Thoracic aorta (tissue), 2 donors: ENCODE results near the gene TTC39C. TPM values are rescaled to one million over a fixed set of nuclear protein-coding genes. Genes with fewer than 3 reads are reported as not detected.

ENCODE experiments used
- ATAC-seq: fragments of 150-250 bp; one replicate; pipeline ENCODE4 v1.8.0; 2017; ENCODE audit warnings: low read depth; ENCODE audit not compliant: insufficient number of reproducible peaks, low FRiP score
- DNase-seq: peaks from one replicate; pipeline ENCODE4 v3.0.0-alpha.2; 2020; ENCODE audit warnings: low spot score
- H3K27ac ChIP-seq, 2 donors: fragments of 200-600 bp; sonication (generic); 1 replicate in 1 of 2; 2 replicates in 1 of 2; pipeline ENCODE4 v1.5.1; 2016; ENCODE audit warnings: mild to moderate bottlenecking in 2 of 2, moderate library complexity in 2 of 2
- H3K27me3 ChIP-seq: fragments of 200-600 bp; sonication (generic); replicated peaks from 2 replicates; pipeline ENCODE4 v1.6.0; 2016; ENCODE audit warnings: mild to moderate bottlenecking; ENCODE audit not compliant: insufficient read depth
- H3K36me3 ChIP-seq: fragments of 200-600 bp; sonication (generic); one replicate; pipeline ENCODE4 v1.5.1; 2016
- H3K4me1 ChIP-seq, 2 donors: fragments of 200-600 bp; sonication (generic); 1 replicate in 1 of 2; 2 replicates in 1 of 2; pipeline versions ENCODE4 v1.5.1 to v1.6.0; 2016; ENCODE audit warnings: low read depth in 2 of 2, mild to moderate bottlenecking in 1 of 2; ENCODE audit not compliant: control insufficient read depth in 1 of 2
- H3K4me3 ChIP-seq: fragments of 200-600 bp; sonication (generic); 2 replicates; pipeline ENCODE4 v1.5.1; 2016; ENCODE audit warnings: mild to moderate bottlenecking
- H3K9me3 ChIP-seq: fragments of 200-600 bp; sonication (generic); 2 replicates; pipeline ENCODE4 v1.5.1; 2016
- total RNA-seq, 2 donors: library from RNA; depleted of rRNA; stranded (reverse); fragments of >200 nt; gene quantifications; one replicate each; pipeline versions ENCODE4 v1.1.0 to v1.2.3, GENCODE V29; 2016
- TF ChIP-seq, protein P1 (sequence below): fragments of 200-600 bp; sonication (generic); IDR thresholded peaks from one replicate; pipeline ENCODE4 v1.5.1; 2019; ENCODE audit warnings: antibody characterized with exemption

The TTC39C gene
- total RNA-seq, 2 donors from 2014 or later: 13.5 to 23.4 TPM

- H3K27ac ChIP-seq: no peak overlapping the region
- peaks cover 6 to 7% of the 10 kb centered on the region in 2 donors for H3K4me1 ChIP-seq
- ATAC-seq: no peak
- TF ChIP-seq, protein P1, sequence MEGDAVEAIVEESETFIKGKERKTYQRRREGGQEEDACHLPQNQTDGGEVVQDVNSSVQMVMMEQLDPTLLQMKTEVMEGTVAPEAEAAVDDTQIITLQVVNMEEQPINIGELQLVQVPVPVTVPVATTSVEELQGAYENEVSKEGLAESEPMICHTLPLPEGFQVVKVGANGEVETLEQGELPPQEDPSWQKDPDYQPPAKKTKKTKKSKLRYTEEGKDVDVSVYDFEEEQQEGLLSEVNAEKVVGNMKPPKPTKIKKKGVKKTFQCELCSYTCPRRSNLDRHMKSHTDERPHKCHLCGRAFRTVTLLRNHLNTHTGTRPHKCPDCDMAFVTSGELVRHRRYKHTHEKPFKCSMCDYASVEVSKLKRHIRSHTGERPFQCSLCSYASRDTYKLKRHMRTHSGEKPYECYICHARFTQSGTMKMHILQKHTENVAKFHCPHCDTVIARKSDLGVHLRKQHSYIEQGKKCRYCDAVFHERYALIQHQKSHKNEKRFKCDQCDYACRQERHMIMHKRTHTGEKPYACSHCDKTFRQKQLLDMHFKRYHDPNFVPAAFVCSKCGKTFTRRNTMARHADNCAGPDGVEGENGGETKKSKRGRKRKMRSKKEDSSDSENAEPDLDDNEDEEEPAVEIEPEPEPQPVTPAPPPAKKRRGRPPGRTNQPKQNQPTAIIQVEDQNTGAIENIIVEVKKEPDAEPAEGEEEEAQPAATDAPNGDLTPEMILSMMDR: no peak
- H3K36me3 ChIP-seq: no peaks in the 10 kb centered on the region
- no peaks in the 10 kb centered on the region for H3K27me3 ChIP-seq
- H3K4me3 ChIP-seq: no peak overlapping the region
- no peaks in the 10 kb centered on the region for H3K9me3 ChIP-seq
- DNase-seq: no peak
Measured at GRCh38 chr18:24089515-24090337, 75.2 kb downstream of the TTC39C start.

DNA sequence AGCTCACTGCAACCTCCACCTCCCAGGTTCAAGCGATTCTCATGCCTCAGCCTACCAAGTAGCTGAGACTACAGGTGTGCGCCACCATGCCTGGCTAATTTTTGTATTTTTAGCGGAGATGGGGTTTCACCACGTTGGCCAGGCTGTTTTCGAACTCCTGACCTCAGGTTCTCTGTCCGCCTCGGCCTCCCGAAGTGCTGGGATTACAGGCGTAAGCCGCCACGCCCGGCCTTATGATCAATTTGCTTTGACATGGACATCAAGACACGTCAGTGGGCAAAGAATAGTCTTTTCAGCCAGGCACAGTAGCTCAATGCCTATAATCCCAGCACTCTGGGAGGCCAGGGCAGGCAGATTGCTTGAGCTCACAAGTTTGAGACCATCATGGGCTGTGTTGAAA is 76.3 kb downstream of the TTC39C start:
- DNase-seq: no peak
- H3K9me3 ChIP-seq: no peaks in the 10 kb centered on the region
- no peaks in the 10 kb centered on the region for H3K36me3 ChIP-seq
- H3K4me1 ChIP-seq: peaks cover 6 to 7% of the 10 kb centered on the region in 2 donors
- no peak overlapping the region for H3K27ac ChIP-seq
- no peaks in the 10 kb centered on the region for H3K27me3 ChIP-seq
- ATAC-seq: no peak
- TF ChIP-seq, protein P1: no peak
- no peak overlapping the region for H3K4me3 ChIP-seq

DNA sequence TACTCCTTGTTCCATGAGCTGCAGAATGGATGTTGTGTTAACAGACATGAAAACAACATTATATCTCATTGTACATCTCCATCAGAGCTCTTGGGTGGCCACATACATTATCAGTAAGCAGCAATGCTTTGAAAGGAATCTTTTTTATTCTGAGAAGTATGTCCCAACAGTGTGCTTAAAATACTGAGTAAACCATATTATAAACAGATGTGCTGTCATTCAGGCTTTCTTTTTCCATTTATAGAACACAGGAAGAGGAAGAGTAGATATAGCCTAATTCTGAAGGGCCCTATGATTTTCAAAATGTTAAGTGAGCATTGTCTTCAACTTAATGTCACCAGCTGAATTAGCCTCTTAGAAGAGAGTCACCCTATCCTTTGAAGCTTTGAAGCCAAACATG is 80.0 kb downstream of the TTC39C start:
- Histone ChIP-seq H3K4me3 (no peak overlapping the region), H3K27me3 (no peaks in the 10 kb centered on the region), H3K9me3 (no peaks in the 10 kb centered on the region), H3K27ac (no peak overlapping the region), H3K36me3 (no peaks in the 10 kb centered on the region), H3K4me1 (no peaks in the 10 kb centered on the region)
- DNase-seq: no peak
- no peak for ATAC-seq
- TF ChIP-seq, protein P1: no peak

- no peaks in the 10 kb centered on the region for H3K4me1 ChIP-seq
- H3K9me3 ChIP-seq: no peaks in the 10 kb centered on the region
- TF ChIP-seq, protein P1: no peak
- H3K36me3 ChIP-seq: no peaks in the 10 kb centered on the region
- no peaks in the 10 kb centered on the region for H3K27me3 ChIP-seq
- no peak overlapping the region for H3K27ac ChIP-seq
- ATAC-seq (no peak), DNase-seq (no peak)
- no peak overlapping the region for H3K4me3 ChIP-seq
Measured at GRCh38 chr18:24095976-24096375, 81.4 kb downstream of the TTC39C start.

GRCh38 chr18:24103320-24104021 is 88.9 kb downstream of the TTC39C start:
- no peak overlapping the region for H3K27ac ChIP-seq
- H3K36me3 ChIP-seq: no peaks in the 10 kb centered on the region
- H3K9me3 ChIP-seq: no peaks in the 10 kb centered on the region
- DNase-seq (no peak), ATAC-seq (no peak)
- no peaks in the 10 kb centered on the region for H3K27me3 ChIP-seq
- H3K4me1 ChIP-seq: no peaks in the 10 kb centered on the region
- TF ChIP-seq, protein P1: no peak
- no peak overlapping the region for H3K4me3 ChIP-seq
